ENCODE measurements around the gene CA9.

DNA sequence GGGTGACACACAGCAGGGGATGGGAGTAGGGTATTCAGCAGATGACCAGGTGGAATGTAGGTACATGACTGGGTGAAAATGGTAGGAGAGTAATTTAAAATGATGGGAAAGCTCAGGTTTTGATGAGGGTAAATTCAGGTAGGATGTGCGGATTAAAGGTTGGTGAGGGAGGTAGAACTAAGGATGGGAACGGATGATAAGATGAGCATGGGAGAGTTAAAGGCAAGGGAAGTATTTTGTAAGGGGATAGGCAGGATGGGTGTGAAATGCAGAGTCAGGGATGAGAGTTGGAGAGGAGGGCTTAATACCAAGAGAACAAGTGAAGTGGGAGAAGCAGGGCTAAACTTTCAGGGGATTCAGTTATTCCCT lies 56.7 kb downstream of the CA9 start:
- TF ChIP-seq, protein P1, sequence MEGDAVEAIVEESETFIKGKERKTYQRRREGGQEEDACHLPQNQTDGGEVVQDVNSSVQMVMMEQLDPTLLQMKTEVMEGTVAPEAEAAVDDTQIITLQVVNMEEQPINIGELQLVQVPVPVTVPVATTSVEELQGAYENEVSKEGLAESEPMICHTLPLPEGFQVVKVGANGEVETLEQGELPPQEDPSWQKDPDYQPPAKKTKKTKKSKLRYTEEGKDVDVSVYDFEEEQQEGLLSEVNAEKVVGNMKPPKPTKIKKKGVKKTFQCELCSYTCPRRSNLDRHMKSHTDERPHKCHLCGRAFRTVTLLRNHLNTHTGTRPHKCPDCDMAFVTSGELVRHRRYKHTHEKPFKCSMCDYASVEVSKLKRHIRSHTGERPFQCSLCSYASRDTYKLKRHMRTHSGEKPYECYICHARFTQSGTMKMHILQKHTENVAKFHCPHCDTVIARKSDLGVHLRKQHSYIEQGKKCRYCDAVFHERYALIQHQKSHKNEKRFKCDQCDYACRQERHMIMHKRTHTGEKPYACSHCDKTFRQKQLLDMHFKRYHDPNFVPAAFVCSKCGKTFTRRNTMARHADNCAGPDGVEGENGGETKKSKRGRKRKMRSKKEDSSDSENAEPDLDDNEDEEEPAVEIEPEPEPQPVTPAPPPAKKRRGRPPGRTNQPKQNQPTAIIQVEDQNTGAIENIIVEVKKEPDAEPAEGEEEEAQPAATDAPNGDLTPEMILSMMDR (IDR thresholded peaks at IDR 0.05; ENCODE audit: insufficient read depth, low read depth, low read length) = no peak
- no peak for TF ChIP-seq EZH2 (IDR thresholded peaks at IDR 0.05; ENCODE audit: insufficient read depth, low read length)

Measured in astrocyte (in vitro differentiated cells and primary cell).